ENCODE results near the gene C2CD2L. TPM values are rescaled to one million over a fixed set of nuclear protein-coding genes. Genes with fewer than 3 reads are reported as not detected.

The C2CD2L gene
- total RNA-seq, 4 donors from 2014 or later, result 10.0 to 30.7 (median 18.7) TPM

DNA sequence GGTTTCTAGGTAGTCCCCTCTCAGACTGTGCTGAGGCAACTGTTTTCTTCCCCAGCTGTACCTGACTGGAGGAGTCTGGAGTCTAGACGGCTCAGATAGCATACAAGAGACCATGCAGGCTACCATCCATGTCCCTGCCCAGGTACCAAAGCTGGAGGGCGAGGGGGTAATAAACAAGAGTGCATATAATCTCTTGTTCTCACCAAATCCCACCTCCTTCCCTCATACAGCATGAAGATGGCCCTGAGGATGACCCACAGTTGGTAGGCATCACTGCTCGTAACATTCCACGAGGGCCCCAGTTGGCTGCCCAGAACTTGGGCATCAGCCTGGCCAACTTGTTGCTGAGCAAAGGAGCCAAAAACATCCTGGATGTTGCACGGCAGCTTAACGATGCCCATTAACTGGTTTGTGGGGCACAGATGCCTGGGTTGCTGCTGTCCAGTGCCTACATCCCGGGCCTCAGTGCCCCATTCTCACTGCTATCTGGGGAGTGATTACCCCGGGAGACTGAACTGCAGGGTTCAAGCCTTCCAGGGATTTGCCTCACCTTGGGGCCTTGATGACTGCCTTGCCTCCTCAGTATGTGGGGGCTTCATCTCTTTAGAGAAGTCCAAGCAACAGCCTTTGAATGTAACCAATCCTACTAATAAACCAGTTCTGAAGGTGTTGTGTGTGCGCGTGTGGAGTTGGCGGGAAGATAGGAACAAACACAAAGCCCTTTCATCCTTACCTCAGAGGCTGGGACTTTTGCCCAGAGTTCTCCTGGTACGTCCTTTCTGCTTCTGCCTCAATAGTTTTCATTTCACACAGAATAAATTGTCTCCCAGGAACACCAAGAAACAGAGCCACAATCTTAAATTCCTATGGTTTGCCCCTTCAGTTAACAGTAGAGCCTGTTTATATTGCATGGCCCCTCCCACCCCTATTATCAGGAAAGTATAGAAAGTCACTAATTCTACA is 14.0 kb upstream of the C2CD2L start:
- Histone ChIP-seq H3K27me3 (no peaks in the 10 kb centered on the region), H3K9me3 (no peaks in the 10 kb centered on the region), H3K36me3 (peaks cover 0 to 26% of the 10 kb centered on the region in 2 donors), H3K4me1 (peaks cover 13 to 21% of the 10 kb centered on the region in 2 donors), H3K27ac (peak overlapping the region; percentile 91 to 98 (median 94)), H3K4me3 (peak overlapping the region; percentile 69 to 99 (median 88))
- intact Hi-C loops (cut with DNase I; ENCODE audit: low total_unique reads), result no loop called here
- TF ChIP-seq POLR2A (IDR thresholded peaks at IDR 0.05) (no peak), CTCF (IDR thresholded peaks at IDR 0.05 in 4 of 5, conservative IDR thresholded peaks at IDR 0.05 in 1 of 5) (no peak)
- in situ Hi-C loops (cut with MboI; ENCODE audit: low sequenced_read_pairs in 4 of 4), result no loop called here
- ATAC-seq, result no peak
- DNase-seq, result no peak

DNA sequence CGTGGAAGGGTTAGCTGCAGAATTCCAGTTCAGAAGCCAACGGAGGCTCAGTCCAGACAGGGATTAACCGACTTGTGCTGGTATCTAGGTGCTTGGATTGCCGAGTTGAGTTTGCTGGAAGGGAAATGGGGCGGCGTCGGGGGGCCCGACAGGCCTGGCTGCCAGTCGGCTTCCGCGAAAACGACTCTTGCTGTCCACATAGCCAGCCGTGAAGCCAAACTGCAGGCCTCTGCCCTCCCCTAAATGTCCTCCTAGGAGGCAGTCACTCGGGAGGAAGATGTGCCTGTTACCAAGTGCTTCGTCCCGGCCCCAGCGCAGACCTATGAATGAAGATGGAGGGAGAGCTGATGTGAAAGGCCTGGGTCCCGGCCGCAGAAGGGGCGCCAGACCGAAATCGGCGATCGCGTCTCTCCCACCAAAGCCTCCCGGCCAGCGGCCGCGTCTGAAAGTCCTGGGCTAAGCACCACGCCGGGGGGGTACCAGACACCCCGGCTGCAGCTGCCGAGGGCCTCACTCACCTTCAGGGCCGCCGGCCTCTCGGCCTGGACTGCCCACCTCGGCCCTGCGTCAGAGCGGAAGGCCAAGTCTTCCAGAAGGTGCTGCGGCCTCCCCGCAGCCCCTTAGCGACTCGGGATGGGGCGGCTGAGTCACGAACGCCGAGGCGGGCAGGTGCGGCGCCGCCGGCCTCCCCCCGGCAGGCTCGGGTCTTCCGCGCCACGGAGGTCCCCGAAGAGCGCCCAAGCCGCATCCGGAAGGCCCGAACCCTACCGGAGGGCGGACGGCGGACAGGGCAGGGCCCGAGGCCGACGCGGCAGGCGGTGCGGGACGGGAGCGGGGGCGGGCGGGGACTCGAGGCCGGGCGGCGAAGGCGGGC is 13.0 kb upstream of the C2CD2L start:
- ATAC-seq (peak; percentile 20 to 22), DNase-seq (no peak)
- H3K27me3 ChIP-seq, result no peaks in the 10 kb centered on the region
- no peaks in the 10 kb centered on the region for H3K9me3 ChIP-seq
- H3K4me3 ChIP-seq, result peak overlapping the region; percentile 69 to 99 (median 88)
- in situ Hi-C loops (cut with MboI; ENCODE audit: low sequenced_read_pairs in 4 of 4), result no loop called here
- H3K27ac ChIP-seq, result peak overlapping the region; percentile 91 to 98 (median 94)
- H3K36me3 ChIP-seq, result peaks cover 0 to 36% of the 10 kb centered on the region in 2 donors
- intact Hi-C loops (cut with DNase I; ENCODE audit: low total_unique reads), result loop anchor here (2.0 kb wide), 2 partner anchors 37 to 165 kb away; partner anchors contain the start of gene HYOU1
- no peak for TF ChIP-seq POLR2A (IDR thresholded peaks at IDR 0.05)
- no peak for TF ChIP-seq CTCF (IDR thresholded peaks at IDR 0.05 in 4 of 5, conservative IDR thresholded peaks at IDR 0.05 in 1 of 5)
- H3K4me1 ChIP-seq, result peaks cover 13 to 21% of the 10 kb centered on the region in 2 donors

DNA sequence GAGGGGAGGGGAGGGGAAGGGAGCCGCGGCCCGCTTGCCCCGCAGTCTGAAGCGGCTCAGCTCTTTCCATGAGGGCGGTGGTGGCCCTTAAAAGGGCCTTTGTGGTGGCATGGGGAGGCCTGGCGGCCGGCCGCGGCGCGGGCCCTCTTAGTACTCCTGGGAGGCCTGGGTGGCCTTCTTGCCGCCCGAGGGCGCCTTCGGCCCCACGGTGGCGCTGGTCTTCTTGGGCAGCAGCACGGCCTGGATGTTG is 12.4 kb upstream of the C2CD2L start:
- in situ Hi-C loops (cut with MboI; ENCODE audit: low sequenced_read_pairs in 4 of 4), result loop anchor here in 1 of 4 donors (5.0 kb wide), 1 partner anchor 108 kb away; no protein-coding TSS in a partner anchor
- DNase-seq (peak; percentile 77 to 90), ATAC-seq (peak; percentile 79 to 82)
- TF ChIP-seq POLR2A (IDR thresholded peaks at IDR 0.05) (no peak), CTCF (IDR thresholded peaks at IDR 0.05 in 4 of 5, conservative IDR thresholded peaks at IDR 0.05 in 1 of 5) (peak in 4 of 5 experiments; percentile 67 to 89 (median 84))
- Histone ChIP-seq H3K36me3 (peaks cover 0 to 36% of the 10 kb centered on the region in 2 donors), H3K27ac (peak overlapping the region; percentile 91 to 98 (median 94)), H3K27me3 (no peaks in the 10 kb centered on the region), H3K9me3 (no peaks in the 10 kb centered on the region), H3K4me1 (peaks cover 13 to 21% of the 10 kb centered on the region in 2 donors), H3K4me3 (peak overlapping the region; percentile 69 to 99 (median 88))
- intact Hi-C loops (cut with DNase I; ENCODE audit: low total_unique reads), result loop anchor here (1.0 to 2.0 kb wide), 5 partner anchors 27 to 166 kb away; partner anchors contain the start of genes HYOU1 and VPS11

DNA sequence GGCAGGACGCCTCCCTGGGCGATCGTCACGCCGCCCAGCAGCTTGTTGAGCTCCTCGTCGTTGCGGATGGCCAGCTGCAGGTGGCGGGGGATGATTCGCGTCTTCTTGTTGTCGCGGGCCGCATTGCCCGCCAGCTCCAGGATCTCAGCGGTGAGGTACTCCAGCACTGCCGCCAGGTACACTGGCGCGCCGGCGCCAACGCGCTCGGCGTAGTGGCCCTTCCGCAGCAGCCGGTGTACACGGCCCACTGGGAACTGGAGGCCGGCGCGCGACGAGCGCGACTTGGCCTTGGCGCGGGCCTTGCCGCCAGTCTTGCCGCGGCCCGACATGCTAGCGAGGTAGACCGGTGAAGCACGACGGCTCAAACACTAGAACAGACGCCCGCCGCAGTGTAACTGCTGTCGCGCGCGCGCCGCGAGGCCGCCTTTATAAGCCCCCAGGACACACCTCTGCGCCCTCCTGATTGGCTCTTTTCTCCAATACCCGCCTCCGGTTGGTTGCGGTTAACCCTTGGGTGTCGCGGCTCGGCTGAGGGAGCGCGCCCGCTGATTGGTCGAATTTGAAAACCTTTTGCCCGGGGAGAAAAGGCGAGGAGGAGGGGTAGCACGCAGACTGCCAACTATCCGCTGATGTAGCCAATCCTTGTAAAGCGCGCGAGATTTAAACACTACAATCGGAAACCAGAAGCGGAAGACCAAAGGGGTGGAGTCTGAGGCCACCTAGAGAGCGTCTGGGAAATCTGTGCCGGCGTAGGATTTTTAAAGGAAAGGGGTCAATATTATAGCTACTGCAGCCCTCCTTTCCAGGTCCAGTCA is 11.9 kb upstream of the C2CD2L start:
- ATAC-seq, result peak; percentile 94
- Histone ChIP-seq H3K27me3 (no peaks in the 10 kb centered on the region), H3K36me3 (peaks cover 0 to 36% of the 10 kb centered on the region in 2 donors), H3K27ac (peak overlapping the region; percentile 91 to 98 (median 94)), H3K4me1 (peaks cover 17 to 24% of the 10 kb centered on the region in 2 donors), H3K9me3 (no peaks in the 10 kb centered on the region), H3K4me3 (peak overlapping the region; percentile 69 to 99 (median 88))
- in situ Hi-C loops (cut with MboI; ENCODE audit: low sequenced_read_pairs in 4 of 4) (loop anchor here in 1 of 4 donors (5.0 kb wide), 1 partner anchor 107 kb away; no protein-coding TSS in a partner anchor), intact Hi-C loops (cut with DNase I; ENCODE audit: low total_unique reads) (loop anchor here (1.0 to 2.0 kb wide), 5 partner anchors 28 to 166 kb away; partner anchors contain the start of genes HYOU1 and VPS11)
- peak; percentile 99 to 100 for DNase-seq
- peak; percentile 99 to 100 for TF ChIP-seq POLR2A (IDR thresholded peaks at IDR 0.05)
- TF ChIP-seq CTCF (IDR thresholded peaks at IDR 0.05 in 4 of 5, conservative IDR thresholded peaks at IDR 0.05 in 1 of 5), result peak in 4 of 5 experiments; percentile 18 to 70 (median 35)
